OCI-LY7 (cell line): Measurements from ENCODE around the gene SLC16A10.

Source experiments
- CTCF ChIP-seq: fragments of 200-600 bp; sonication (generic); conservative IDR thresholded peaks from 2 replicates; pipeline ENCODE4 v1.5.1; 2014; ENCODE audit warnings: mild to moderate bottlenecking, antibody characterized with exemption, low read length, moderate library complexity, mixed read lengths
- EZH2phosphoT487 ChIP-seq: fragments of 200-600 bp; sonication (generic); IDR thresholded peaks from 2 replicates; pipeline ENCODE4 v1.6.1; 2018; ENCODE audit warnings: low read depth, borderline replicate concordance, mild to moderate bottlenecking, mixed run types, antibody characterized with exemption, low read length, moderate library complexity, mixed read lengths

GRCh38 chr6:111280445-111280955 lies 193.2 kb downstream of the SLC16A10 start:
- no peak for TF ChIP-seq CTCF
- TF ChIP-seq EZH2phosphoT487, result no peak
